A549 (cell line): ENCODE data around the gene HINT1. TPM values are rescaled to one million over a fixed set of nuclear protein-coding genes. Genes with fewer than 3 reads are reported as not detected.
"Not testable (repeated sequence)": the region's sequence is repeated elsewhere in the genome, so short reads cannot be mapped to it uniquely, and the experiment has no call there.

Experiments
- ATAC-seq, 2 experiments: fragments of 200-7000 bp in 1 of 2; fragments of >200 bp in 1 of 2; cut with Nextera tagmentation in 1 of 2; cut with Tn5 transposase in 1 of 2; 3 replicates each; pipeline versions ENCODE4 v1.8.0 to v1.9.1; 2018 to 2020; ENCODE audit warnings: mild to moderate bottlenecking in 1 of 2, moderate library complexity in 1 of 2
- CTCF ChIA-PET: fragments of 300-600 bp; sonication (Branson Sonifier 250); formaldehyde crosslinking; extraction: SDS; loops from one replicate; lab custom pipeline; 2021; ENCODE audit warnings: antibody characterized with exemption, inconsistent platforms; lab: Yijun Ruan, JAX
- POLR2A ChIA-PET: fragments of 350-600 bp; formaldehyde crosslinking; extraction: SDS; loops from one replicate; lab custom pipeline; 2021; ENCODE audit warnings: antibody characterized with exemption, inconsistent platforms; lab: Yijun Ruan, JAX
- DNase-seq, 2 experiments: peaks; one replicate each; pipeline versions ENCODE4 v3.0.0 to v3.0.0-alpha.2; 2011 to 2016; ENCODE audit warnings: low read depth in 1 of 2, low spot score in 1 of 2
- FAIRE-seq: peaks from 2 replicates; lab custom pipeline; 2011; peaks lifted over from hg19 to GRCh38; lab: Jason Lieb, UNC
- H3K27ac ChIP-seq, 2 experiments: fragments of >200 bp; sonication (Bioruptor Twin); formaldehyde crosslinking; 3 replicates each; pipeline ENCODE4 v1.5.1; 2016 to 2017
- H3K4me1 ChIP-seq: fragments of >200 bp; sonication (Bioruptor Twin); formaldehyde crosslinking; 3 replicates; pipeline ENCODE4 v1.6.1; 2016
- H3K4me2 ChIP-seq: fragments of >200 bp; sonication (Bioruptor Twin); formaldehyde crosslinking; 3 replicates; pipeline ENCODE4 v1.6.1; 2016
- H3K4me3 ChIP-seq: fragments of >200 bp; sonication (Bioruptor Twin); formaldehyde crosslinking; 3 replicates; pipeline ENCODE4 v1.5.1; 2016
- H3K9me3 ChIP-seq: fragments of >200 bp; sonication (Bioruptor Twin); formaldehyde crosslinking; 3 replicates; pipeline ENCODE4 v1.6.1; 2016
- ATOH8 ChIP-seq: fragments of 250-450 bp; sonication (Bioruptor Pico); IDR thresholded peaks from 2 replicates; pipeline ENCODE4 v1.5.0; 2020; ENCODE audit warnings: low read depth, mild to moderate bottlenecking, moderate library complexity
- BHLHE40 ChIP-seq: IDR thresholded peaks from 2 replicates; pipeline ENCODE4 v1.6.1; 2012; ENCODE audit warnings: low read depth, low read length, inconsistent platforms
- CBX2 ChIP-seq: fragments of 200-600 bp; sonication (generic); IDR thresholded peaks from 2 replicates; pipeline ENCODE4 v1.6.1; 2016; ENCODE audit warnings: low read depth, mild to moderate bottlenecking, borderline replicate concordance
- CHD4 ChIP-seq: fragments of 200-600 bp; sonication (generic); IDR thresholded peaks from 2 replicates; pipeline ENCODE4 v1.6.1; 2016; ENCODE audit warnings: antibody characterized with exemption, mild to moderate bottlenecking, borderline replicate concordance
- EHMT2 ChIP-seq: fragments of 200-600 bp; sonication (generic); IDR thresholded peaks from 2 replicates; pipeline ENCODE4 v1.6.1; 2016; ENCODE audit warnings: antibody characterized with exemption, low read depth, mild to moderate bottlenecking, moderate library complexity
- ESRRA ChIP-seq: fragments of 150-350 bp; IDR thresholded peaks from 2 replicates; pipeline ENCODE4 v1.6.1; 2014; ENCODE audit warnings: mild to moderate bottlenecking, low read length, borderline replicate concordance
- GATA3 ChIP-seq: IDR thresholded peaks from 2 replicates; pipeline ENCODE4 v1.6.1; 2012; ENCODE audit warnings: borderline replicate concordance
- HES2 ChIP-seq: fragments of >200 bp; sonication (Bioruptor Twin); formaldehyde crosslinking; IDR thresholded peaks from 2 replicates; pipeline ENCODE4 v1.6.1; 2016
- HOXB13 ChIP-seq: fragments of 250-450 bp; sonication (Bioruptor Pico); IDR thresholded peaks from 2 replicates; pipeline ENCODE4 v1.5.0; 2020; ENCODE audit warnings: low read depth, mild to moderate bottlenecking, moderate library complexity
- HOXB5 ChIP-seq: fragments of 250-450 bp; sonication (Bioruptor Pico); IDR thresholded peaks from 2 replicates; pipeline ENCODE4 v1.5.0; 2020; ENCODE audit warnings: mild to moderate bottlenecking, moderate library complexity
- KDM1A ChIP-seq: fragments of 200-600 bp; sonication (generic); IDR thresholded peaks from 2 replicates; pipeline ENCODE4 v1.6.1; 2016; ENCODE audit warnings: low read depth, mild to moderate bottlenecking
- KDM5A ChIP-seq: fragments of 200-600 bp; sonication (generic); IDR thresholded peaks from 2 replicates; pipeline ENCODE4 v1.6.1; 2016; ENCODE audit warnings: antibody characterized with exemption, mild to moderate bottlenecking
- MAZ ChIP-seq: fragments of 150-350 bp; IDR thresholded peaks from 2 replicates; pipeline ENCODE4 v1.6.1; 2014; ENCODE audit warnings: antibody characterized with exemption, low read depth, low read length, borderline replicate concordance
- NFE2L2 ChIP-seq: fragments of 150-350 bp; conservative IDR thresholded peaks from 2 replicates; pipeline ENCODE4 v1.6.1; 2014; ENCODE audit warnings: low read length
- NPAS2 ChIP-seq: fragments of 250-450 bp; sonication (Bioruptor Pico); IDR thresholded peaks from 2 replicates; pipeline ENCODE4 v1.8.0; 2022; ENCODE audit warnings: mild to moderate bottlenecking, moderate library complexity, borderline replicate concordance
- POLR2A ChIP-seq: IDR thresholded peaks from 2 replicates; pipeline ENCODE4 v1.6.1; 2012; ENCODE audit warnings: mild to moderate bottlenecking, low read length
- POLR2AphosphoS2 ChIP-seq: conservative IDR thresholded peaks from 2 replicates; pipeline ENCODE4 v1.6.1; 2012; ENCODE audit warnings: low read length, improper control_type of control experiment, inconsistent platforms
- RAD21 ChIP-seq, 2 experiments: fragments of >200 bp in 1 of 2; sonication (Bioruptor Twin) in 1 of 2; formaldehyde crosslinking in 1 of 2; IDR thresholded peaks in 1 of 2; conservative IDR thresholded peaks in 1 of 2; 2 replicates in 1 of 2; 3 replicates in 1 of 2; pipeline ENCODE4 v1.6.1; 2012 to 2018; ENCODE audit warnings: inconsistent platforms in 1 of 2
- SMC3 ChIP-seq: fragments of >200 bp; sonication (Bioruptor Twin); formaldehyde crosslinking; IDR thresholded peaks from 3 replicates; pipeline ENCODE4 v1.6.1; 2018; ENCODE audit warnings: inconsistent platforms
- TFCP2L1 ChIP-seq: fragments of 250-450 bp; sonication (Bioruptor Pico); IDR thresholded peaks from 2 replicates; pipeline ENCODE4 v1.5.0; 2021; ENCODE audit warnings: mild to moderate bottlenecking
- ZC3H11A ChIP-seq: fragments of 450-650 bp; IDR thresholded peaks from 2 replicates; pipeline ENCODE4 v1.6.1; 2014; ENCODE audit warnings: antibody characterized with exemption, mild to moderate bottlenecking
- ZNF302 ChIP-seq: fragments of 250-450 bp; sonication (Bioruptor Pico); IDR thresholded peaks from 2 replicates; pipeline ENCODE4 v1.9.0; 2021; ENCODE audit warnings: inconsistent platforms, mild to moderate bottlenecking, moderate library complexity
- ZSCAN20 ChIP-seq: fragments of 250-450 bp; sonication (Bioruptor Pico); IDR thresholded peaks from 2 replicates; pipeline ENCODE4 v1.8.0; 2022; ENCODE audit warnings: mild to moderate bottlenecking, moderate library complexity
- WGBS: methylation state at CpG from one replicate; pipeline ENCODE4 v1.1.6; 2017; ENCODE audit errors: missing lambda C conversion rate; 5-methylcytosine and 5-hydroxymethylcytosine counted together
- polyA plus RNA-seq, 4 experiments: library from polyadenylated mRNA; depleted of rRNA in 3 of 4; stranded (reverse); fragments of >200 nt; fragmentation: RNase III in 1 of 4; extraction: RNeasy Plus Mini Kit Qiagen cat#74134 plus additional on column Dnase treatment in 1 of 4; gene quantifications; 2 replicates in 3 of 4; 3 replicates in 1 of 4; pipeline ENCODE4 v1.2.3, GENCODE V29; 2011 to 2017
- TF ChIP-seq, protein P1 (sequence below): IDR thresholded peaks from 2 replicates; pipeline ENCODE4 v1.6.1; 2012

The HINT1 gene
- polyA plus RNA-seq, 2 of the 4 experiments (the other 2 are of a cell fraction) = 806 to 1,252 TPM

DNA sequence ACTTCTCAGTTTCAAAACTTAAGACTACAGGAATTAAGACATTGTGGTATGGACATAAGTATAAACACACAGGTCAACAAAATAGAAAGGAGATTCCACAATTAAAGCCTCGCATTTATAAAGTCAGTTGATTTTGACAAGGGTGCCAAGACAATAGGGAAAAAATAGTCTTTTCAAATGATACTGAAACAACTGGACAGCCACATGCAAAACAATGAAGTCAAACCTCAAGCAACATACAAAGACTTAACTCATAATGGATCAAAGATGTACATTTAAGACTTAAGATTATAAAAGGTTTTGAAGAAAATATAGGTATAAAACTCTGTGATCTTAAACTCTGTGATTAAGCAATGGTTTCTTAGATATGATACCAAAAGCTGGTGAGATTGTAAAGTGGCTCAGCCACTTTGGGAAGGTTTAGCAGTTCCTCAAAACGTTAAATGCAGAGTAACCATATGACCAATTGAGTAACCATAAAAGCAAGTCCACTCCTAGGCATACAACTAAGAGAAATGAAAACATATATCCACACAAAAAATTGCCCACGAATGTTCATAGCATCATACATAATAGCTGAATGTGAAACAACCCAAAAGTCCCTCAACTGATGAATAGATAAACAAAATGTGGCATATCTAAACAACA is 22.0 kb downstream of the HINT1 start (continued):
- TF ChIP-seq POLR2AphosphoS2 = no peak
- no peak for TF ChIP-seq ZSCAN20 (CRISPR knock-in tag)

DNA sequence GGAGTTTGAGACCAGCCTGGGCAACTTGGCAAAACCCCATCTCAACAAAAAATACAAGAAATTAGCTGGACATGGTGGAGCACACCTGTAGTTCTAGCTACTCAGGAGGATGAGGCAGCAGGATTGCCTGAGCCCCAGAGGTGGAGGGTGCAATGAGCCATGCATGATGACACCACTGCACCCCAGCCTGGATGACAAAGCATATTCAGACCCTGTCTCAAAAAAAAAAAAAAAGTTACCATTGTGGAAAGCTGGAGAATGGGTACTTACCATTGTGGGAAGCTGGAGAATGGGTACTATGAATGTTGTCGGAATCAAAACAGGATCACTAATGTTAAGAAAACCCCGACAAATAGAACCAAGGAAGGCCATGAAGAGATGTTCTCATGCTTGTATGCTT is 25.7 kb downstream of the HINT1 start:
- FAIRE-seq (no peak), ATAC-seq (no peak), DNase-seq (no peak)
- CTCF ChIA-PET = interaction anchor here (0.6 kb wide), 2 partner anchors 13 to 393 kb away, joined by 3 read pairs; no protein-coding TSS in a partner anchor
- POLR2A ChIA-PET = no interaction called here
- H3K4me2 ChIP-seq = no peak overlapping the region
- TF ChIP-seq NFE2L2 (no peak), ESRRA (no peak), ZC3H11A (no peak), KDM1A (no peak), BHLHE40 (no peak), SMC3 (no peak), POLR2AphosphoS2 (no peak), KDM5A (no peak), HOXB5 (no peak), MAZ (no peak), POLR2A (no peak)
- TF ChIP-seq, protein P1, sequence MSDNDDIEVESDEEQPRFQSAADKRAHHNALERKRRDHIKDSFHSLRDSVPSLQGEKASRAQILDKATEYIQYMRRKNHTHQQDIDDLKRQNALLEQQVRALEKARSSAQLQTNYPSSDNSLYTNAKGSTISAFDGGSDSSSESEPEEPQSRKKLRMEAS = no peak
- no peaks in the 10 kb centered on the region for H3K4me1 ChIP-seq
- WGBS = 88% methylated on average over 2 of the region's 2 CpGs
- H3K27ac ChIP-seq = no peak overlapping the region
- H3K9me3 ChIP-seq = no peaks in the 10 kb centered on the region
- H3K4me3 ChIP-seq = no peak overlapping the region

DNA sequence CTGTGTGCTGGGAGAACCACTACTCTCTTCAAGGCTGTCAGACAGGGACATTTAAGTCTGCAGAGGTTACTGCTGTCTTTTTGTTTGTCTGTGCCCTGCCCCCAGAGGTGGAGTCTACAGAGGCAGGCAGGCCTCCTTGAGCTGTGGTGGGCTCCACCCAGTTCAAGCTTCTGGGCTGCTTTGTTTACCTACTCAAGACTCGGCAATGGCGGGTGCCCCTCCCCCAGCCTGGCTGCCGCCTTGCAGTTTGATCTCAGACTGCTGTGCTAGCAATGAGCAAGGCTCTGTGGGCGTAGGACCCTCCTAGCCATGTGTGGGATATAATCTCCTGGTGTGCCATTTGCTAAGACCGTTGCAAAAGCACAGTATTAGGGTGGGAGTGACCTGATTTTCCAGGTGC is 26.6 kb downstream of the HINT1 start:
- FAIRE-seq, POLR2A ChIA-PET, DNase-seq, H3K4me3 ChIP-seq, H3K9me3 ChIP-seq, H3K27ac ChIP-seq, ATAC-seq, H3K4me1 ChIP-seq: not testable (repeated sequence)
- WGBS = 17% methylated on average over 2 of the region's 5 CpGs
- CTCF ChIA-PET = interaction anchor here (0.6 kb wide), 1 partner anchor 581 kb away, joined by 3 read pairs; no protein-coding TSS in a partner anchor
- peak overlapping the region; percentile 7; the same call in 1 of the 3 replicates for H3K4me2 ChIP-seq

GRCh38 chr5:131133091-131133490 is 32.0 kb downstream of the HINT1 start:
- CTCF ChIA-PET, H3K4me3 ChIP-seq: not testable (repeated sequence)

DNA sequence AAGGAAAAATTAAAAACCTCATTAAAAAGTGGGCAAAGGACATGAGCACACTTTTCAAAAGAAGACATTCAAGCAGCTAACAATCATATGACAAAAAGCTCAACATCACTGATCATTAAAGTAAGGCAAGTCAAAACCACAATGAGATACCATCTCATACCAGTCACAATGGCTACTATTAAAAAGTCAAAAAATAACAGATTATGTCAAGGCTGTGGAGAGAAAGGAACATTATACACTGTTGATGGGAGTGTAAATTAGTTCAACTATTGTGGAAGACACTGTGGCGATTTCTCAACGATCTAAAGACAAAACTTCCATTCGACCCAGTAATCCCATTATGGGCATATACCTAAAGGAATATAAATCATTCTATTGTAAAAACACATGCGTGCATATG is 35.8 kb downstream of the HINT1 start:
- H3K27ac ChIP-seq = no peak overlapping the region
- peaks cover 10% of the 10 kb centered on the region; the same call in 2 of the 3 replicates for H3K9me3 ChIP-seq
- ATAC-seq (no peak), FAIRE-seq (no peak), DNase-seq (no peak)
- no peaks in the 10 kb centered on the region for H3K4me1 ChIP-seq
- TF ChIP-seq KDM5A (no peak), ZNF302 (CRISPR knock-in tag) (no peak), HES2 (no peak), TFCP2L1 (CRISPR knock-in tag) (no peak), CBX2 (no peak), ATOH8 (CRISPR knock-in tag) (no peak), CHD4 (no peak), SMC3 (no peak), RAD21 (conservative IDR thresholded peaks at IDR 0.05 in 1 of 2, IDR thresholded peaks at IDR 0.05 in 1 of 2) (no peak), GATA3 (no peak), HOXB13 (no peak), NPAS2 (no peak), ESRRA (no peak), EHMT2 (no peak)
- ChIA-PET CTCF (interaction anchor here (0.6 kb wide), 1 partner anchor 1229 kb away, joined by 6 read pairs; no protein-coding TSS in a partner anchor), POLR2A (no interaction called here)
- 63% methylated on average over 4 of the region's 4 CpGs for WGBS
- no peak overlapping the region for H3K4me2 ChIP-seq
- H3K4me3 ChIP-seq = no peak overlapping the region

More at GRCh38 chr5:131133091-131133490, 32.0 kb downstream of the HINT1 start:
- POLR2A ChIA-PET, FAIRE-seq, H3K4me2 ChIP-seq, H3K4me1 ChIP-seq, ATAC-seq, H3K27ac ChIP-seq, DNase-seq, H3K9me3 ChIP-seq: not testable (repeated sequence)
- 50% methylated on average over 2 of the region's 2 CpGs for WGBS

DNA sequence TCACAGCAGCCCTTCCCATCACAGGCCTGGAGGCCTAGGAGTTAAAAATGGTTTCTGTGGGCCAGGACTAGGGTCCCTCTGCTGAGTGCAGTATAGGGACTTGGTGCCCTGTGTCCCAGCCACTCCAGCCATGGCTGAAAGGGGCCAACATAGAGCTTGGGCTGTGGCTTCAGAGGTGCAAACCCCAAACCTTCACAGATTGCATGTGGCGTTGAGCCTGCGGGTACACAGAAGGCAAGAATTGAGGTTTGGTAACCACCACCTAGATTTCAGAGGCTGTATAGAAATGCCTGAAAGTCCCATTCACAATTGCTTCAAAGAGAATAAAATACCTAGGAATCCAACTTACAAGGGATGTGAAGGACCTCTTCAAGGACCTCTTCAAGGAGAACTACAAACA is 37.8 kb downstream of the HINT1 start:
- H3K4me2 ChIP-seq, FAIRE-seq, H3K4me1 ChIP-seq, H3K4me3 ChIP-seq, DNase-seq, ATAC-seq, H3K27ac ChIP-seq, POLR2A ChIA-PET: not testable (repeated sequence)
- CTCF ChIA-PET = interaction anchor here (1.7 kb wide), 1 partner anchor 15 kb away, joined by 4 read pairs; no protein-coding TSS in a partner anchor
- peaks cover 14% of the 10 kb centered on the region; the same call in 2 of the 3 replicates for H3K9me3 ChIP-seq
- 71% methylated on average over 2 of the region's 2 CpGs for WGBS
